ENCODE results near the gene E4F1. TPM values are rescaled to one million over a fixed set of nuclear protein-coding genes. Genes with fewer than 3 reads are reported as not detected.

Gene E4F1
- total RNA-seq, 1 experiment from 2014 or later: 21.7 TPM

GRCh38 chr16:2270070-2270462 is 46.7 kb downstream of the E4F1 start:
- DNase-seq (ENCODE audit: extremely low read depth, low read depth): no peak

DNA sequence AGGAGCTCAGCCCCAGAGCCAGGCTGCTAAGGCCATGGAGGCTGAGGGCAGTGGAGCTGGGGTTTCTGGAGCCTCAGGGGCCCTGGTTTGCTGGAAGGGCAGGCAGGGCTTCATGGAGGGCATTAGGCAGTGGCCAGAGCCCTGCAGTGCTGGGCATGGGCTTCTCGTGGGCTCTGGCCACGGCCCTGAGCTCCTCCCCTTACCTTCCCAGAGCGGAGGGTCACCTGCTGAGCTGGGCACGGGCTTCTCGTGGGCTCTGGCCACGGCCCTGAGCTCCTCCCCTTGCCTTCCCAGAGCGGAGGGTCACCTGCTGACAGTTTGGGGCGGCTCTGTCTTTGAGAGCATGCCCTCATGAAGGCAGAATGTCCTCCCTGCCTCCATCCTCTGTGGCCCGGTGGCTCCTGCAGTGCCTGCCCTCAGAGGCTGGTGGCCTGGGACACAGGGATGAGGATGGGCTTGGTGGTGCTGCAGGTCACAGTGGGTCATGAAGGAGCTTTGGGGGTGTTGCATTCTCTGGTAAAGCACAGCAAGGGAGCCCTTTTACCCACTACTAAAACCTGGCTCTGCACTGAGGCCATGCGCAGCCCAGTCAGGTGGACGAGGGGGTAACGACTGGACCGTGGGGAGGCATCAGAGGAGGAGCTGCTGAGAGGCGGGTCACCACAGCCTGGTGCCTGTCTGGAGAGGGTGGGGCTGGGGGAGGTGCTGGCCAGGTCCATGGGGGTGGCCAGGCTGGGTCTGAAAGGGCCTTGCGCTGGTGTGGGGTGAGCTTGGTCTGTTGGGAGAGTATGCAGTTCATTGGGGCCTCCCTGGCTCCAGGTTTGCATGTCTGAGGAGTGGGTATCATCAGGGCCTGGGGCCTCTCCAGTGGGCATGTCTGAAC is 47.4 kb downstream of the E4F1 start:
- no peak for DNase-seq (ENCODE audit: extremely low read depth, low read depth)

DNA sequence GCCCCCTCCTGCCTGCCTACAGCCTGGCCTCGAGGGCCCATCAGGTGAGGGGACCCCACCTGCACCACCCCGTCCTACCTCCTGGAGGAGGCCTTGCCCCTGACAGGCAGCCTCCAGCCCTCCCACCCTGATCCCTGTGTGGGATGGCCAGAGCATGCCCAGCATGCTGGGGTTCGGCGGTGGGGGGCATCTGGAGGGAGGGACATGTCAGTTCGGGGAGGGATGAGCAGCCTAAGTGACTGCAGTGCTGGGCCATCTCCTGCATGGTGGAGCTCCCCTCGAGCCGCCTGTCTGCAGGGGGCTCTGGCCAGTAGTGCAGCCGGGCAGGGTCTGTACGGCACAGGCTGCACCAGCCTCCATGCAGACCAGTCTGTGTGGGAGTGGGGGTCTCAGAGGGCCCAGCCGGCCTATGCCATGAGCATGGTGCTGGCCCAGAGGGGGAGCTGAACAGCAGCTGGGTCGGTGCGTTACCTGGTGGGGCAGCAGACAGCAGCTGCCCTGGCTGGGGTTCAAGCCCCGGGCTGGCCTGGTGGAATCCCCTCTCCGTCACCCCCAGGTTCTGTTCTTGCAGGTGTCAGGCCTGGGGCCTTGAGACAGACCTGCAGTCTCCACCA is 48.6 kb downstream of the E4F1 start:
- DNase-seq (ENCODE audit: extremely low read depth, low read depth): no peak

GRCh38 chr16:2273484-2273883 is 50.1 kb downstream of the E4F1 start:
- no peak for DNase-seq (ENCODE audit: extremely low read depth, low read depth)

DNA sequence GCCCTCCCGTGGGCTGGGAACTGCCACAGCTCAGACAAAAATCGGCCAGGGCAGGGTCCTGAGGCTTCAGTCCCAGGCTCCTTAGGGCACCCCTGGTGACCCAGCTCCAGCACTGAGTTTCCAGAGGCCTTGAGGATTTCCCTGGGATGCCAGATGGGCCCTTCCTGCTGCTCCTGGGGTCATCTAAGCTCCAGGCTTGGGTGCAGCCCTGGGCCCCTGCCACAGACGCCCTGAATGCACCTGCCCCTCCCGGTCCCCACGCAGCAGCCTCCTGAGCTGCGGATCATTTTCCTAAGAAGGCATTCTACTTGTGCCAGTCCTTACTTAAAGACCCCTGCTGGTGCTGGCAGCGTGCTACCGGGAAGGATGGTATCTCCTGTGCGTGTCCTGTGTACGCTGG is 50.5 kb downstream of the E4F1 start:
- DNase-seq (ENCODE audit: extremely low read depth, low read depth): no peak

- DNase-seq (ENCODE audit: extremely low read depth, low read depth): no peak
These were observed 52.3 kb downstream of the E4F1 start for GRCh38 chr16:2275476-2276367.

DNA sequence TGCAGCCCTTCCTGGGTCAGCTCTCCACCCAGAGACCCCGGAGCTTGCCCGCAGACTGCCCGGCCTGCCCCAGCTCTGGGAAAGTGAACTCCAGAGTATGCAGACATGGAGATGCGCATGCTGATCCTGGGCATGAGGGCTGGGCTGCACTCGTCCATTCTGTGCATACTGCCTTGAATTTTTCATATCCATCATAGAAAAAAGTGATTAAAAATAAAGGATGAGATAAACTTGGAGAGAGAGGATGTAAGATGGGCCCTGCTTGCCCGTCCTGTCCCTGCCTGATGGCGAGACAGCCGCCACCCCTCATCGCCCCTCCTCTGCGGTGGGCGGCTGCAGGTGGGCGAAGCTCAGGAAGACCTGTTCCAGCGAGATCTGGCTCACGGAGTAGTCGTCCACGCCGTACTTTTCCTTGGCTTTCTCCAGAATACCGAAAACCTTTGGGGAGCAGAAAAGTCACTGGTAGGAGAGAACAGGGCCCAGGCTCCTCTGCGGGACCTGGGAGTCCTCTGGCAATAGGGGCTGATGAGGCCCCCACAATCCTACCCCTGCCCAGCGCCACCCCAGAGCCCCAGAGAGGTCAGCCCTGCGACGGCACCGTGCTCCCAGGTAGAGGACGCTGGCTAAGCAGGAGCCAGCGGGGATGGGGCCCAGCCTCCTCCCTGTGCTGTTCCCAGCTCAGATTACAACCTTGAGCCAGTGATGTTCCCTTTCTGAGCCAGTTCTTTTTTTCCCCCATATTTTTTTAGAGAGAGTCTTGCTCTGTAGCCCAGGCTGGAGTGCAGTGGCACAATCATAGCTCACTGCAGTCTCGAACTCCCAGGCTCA is 53.2 kb downstream of the E4F1 start:
- DNase-seq (ENCODE audit: extremely low read depth, low read depth): no peak

GRCh38 chr16:2277466-2278271 is 54.3 kb downstream of the E4F1 start:
- no peak for DNase-seq (ENCODE audit: extremely low read depth, low read depth)

- DNase-seq (ENCODE audit: extremely low read depth, low read depth): no peak
These were observed 54.8 kb downstream of the E4F1 start for GRCh38 chr16:2278272-2278608.

DNA sequence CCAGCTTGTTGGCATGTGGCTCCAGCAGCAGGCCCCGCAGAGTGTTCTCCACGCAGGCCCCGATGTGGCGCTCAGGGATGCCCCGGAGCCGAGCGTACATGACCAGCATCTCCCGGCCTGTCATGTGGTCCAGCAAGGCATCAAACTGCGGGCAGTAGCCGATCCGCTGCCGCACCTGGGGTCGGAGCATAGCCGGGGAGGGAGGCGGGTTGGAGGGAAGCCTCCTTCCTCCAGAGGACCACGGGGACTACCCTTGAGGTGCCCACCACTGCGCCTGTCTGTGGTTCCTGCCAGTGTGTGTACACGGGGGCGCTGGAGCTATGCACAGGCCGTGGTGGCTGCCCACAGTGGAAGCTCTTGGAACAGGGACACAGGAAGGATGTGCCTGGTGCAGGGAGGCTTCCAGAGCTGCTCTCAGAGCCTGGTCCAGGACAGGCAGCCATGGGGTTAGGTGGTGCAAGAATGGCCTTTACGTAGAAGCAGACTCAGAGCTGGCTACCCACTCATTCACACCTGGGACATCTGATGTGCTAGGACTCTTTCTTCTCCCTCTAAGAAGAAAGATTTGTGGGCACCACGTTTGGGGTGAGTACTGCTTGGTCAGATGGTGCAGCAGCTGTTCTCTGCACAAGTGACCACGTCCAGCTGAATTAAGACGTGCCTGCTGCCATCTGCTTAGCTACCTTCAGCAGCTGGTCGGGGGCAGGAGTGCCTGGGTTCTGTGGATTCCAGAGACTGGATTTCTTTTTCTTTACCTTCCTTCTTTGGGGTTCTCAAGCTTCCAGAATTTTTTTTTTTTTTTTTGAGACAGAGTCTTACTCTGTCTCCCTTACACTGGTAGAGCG is 55.8 kb downstream of the E4F1 start:
- DNase-seq (ENCODE audit: extremely low read depth, low read depth): no peak

DNA sequence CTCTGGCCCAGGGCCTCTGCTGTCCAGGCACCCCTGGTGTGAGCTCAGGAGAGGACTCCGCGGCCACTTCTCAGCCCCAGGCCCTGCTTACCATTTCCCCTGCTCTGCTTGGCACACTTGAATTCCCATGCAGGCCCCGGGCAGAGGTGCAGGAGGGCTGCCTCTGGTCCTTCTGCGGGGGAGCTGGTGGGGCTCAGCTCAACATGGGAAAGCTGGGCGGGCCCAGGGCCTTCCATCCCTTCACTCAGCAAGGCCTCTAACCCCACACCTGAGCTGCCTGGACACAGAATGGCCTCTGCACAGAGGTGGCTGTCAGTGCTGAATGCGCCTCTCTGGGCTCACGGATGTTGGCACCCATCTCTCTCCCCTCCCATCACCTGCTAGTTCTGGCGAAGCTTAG is 57.1 kb downstream of the E4F1 start:
- no peak for DNase-seq (ENCODE audit: extremely low read depth, low read depth)

GRCh38 chr16:2280981-2281542 is 57.7 kb downstream of the E4F1 start:
- no peak for DNase-seq (ENCODE audit: extremely low read depth, low read depth)

DNA sequence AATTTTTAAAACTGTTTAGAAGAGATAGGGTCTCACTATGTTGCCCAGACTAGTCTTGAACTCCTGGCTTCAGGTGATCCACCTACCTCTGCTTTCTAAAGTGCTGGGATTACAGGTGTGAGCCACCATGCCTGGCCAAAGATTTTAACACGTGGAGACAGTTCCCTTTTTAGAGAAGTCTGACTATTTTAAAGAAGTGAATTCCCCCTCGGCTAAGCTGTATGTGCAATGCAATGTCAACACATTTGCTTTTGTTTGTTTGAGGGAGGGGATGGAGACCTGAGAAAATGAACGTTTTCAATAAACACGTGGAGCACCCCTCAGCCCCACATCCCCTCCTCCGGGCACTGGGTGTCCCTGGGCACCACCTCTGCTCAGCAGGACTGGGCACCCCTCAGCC is 58.9 kb downstream of the E4F1 start:
- no peak for DNase-seq (ENCODE audit: extremely low read depth, low read depth)

- no peak for DNase-seq (ENCODE audit: extremely low read depth, low read depth)
These were observed 59.6 kb downstream of the E4F1 start for GRCh38 chr16:2282866-2283555.

GRCh38 chr16:2284001-2284770 is 60.8 kb downstream of the E4F1 start:
- DNase-seq (ENCODE audit: extremely low read depth, low read depth): no peak

DNA sequence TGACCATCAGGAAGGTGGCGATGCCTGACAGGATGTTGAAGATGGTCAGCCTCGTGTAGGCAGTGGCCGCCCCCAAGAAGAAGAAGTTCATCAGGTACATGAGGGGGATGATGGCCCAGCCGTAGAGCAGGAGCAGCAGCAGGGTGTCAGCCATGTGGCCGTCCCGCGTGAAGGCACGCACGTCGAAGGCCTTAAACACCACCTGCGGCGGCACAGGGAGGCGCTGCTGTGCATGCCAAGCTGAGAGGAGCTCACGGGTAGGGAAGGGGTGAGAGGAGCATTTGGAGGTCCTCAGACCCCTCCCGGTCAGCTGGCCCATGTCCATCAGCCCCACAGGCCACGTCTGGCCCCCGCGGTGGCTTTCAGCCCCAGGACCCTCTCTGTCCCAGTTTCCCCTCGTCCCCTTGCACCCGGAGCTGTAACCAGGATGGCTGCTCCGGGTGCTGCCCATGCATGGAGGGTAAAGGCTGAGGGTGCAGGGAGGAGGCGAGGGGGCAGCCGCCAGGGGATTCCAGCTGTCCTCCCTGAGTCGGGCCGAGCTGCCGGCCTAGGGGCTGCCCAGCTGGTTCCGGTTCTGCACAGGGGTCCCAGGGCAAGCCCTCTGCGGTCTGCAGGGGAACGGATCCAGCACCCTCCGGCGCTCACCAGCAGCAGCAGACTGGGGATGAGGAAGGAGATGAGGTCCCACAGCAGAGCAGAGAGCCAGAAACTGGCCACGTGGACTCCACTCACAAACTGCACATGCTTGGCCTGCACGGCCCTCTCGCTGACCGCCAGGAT is 61.6 kb downstream of the E4F1 start:
- no peak for DNase-seq (ENCODE audit: extremely low read depth, low read depth)

Measured in NCI-H460 (cell line).